Fibroblast of lung (primary cell): Measurements from ENCODE around the gene RPS8. TPM values are rescaled to one million over a fixed set of nuclear protein-coding genes. Genes with fewer than 3 reads are reported as not detected.

Source experiments
- DNase-seq, 2 donors: peaks; one replicate each; pipeline versions ENCODE4 v3.0.0 to v3.0.0-alpha.2; 2010; ENCODE audit warnings: low read depth in 2 of 2
- H2AFZ ChIP-seq: 2 replicates; pipeline ENCODE4 v1.5.1; 2012; ENCODE audit warnings: low read length, control low read depth, inconsistent platforms
- H3K27ac ChIP-seq: 2 replicates; pipeline ENCODE4 v1.5.1; 2011; ENCODE audit warnings: low read length, control low read depth; ENCODE audit not compliant: insufficient read depth
- H3K27me3 ChIP-seq: 2 replicates; pipeline ENCODE4 v1.5.1; 2011; ENCODE audit warnings: mild to moderate bottlenecking, low read length; ENCODE audit not compliant: control insufficient read depth, insufficient read depth
- H3K36me3 ChIP-seq: 2 replicates; pipeline ENCODE4 v1.5.1; 2011; ENCODE audit warnings: low read length; ENCODE audit not compliant: control insufficient read depth, insufficient read depth
- H3K4me1 ChIP-seq: 2 replicates; pipeline ENCODE4 v1.5.1; 2011; ENCODE audit warnings: low read length; ENCODE audit not compliant: control insufficient read depth, insufficient read depth; ENCODE audit errors: extremely low read depth
- H3K4me2 ChIP-seq: 2 replicates; pipeline ENCODE4 v1.5.1; 2011; ENCODE audit warnings: low read length, control low read depth; ENCODE audit not compliant: insufficient read depth; ENCODE audit errors: extremely low read depth
- H3K4me3 ChIP-seq, 4 experiments: fragments of 200-600 bp in 1 of 4; sonication (generic) in 1 of 4; replicated peaks in 1 of 4; 2 replicates each; pipeline ENCODE4 v1.5.1; 2011 to 2016; ENCODE audit warnings: low read length in 4 of 4, low read depth in 3 of 4, mild to moderate bottlenecking in 3 of 4, control low read depth in 2 of 4, inconsistent platforms in 1 of 4, mixed read lengths in 1 of 4; ENCODE audit not compliant: insufficient read depth in 1 of 4; ENCODE audit errors: control extremely low read depth in 1 of 4
- H3K79me2 ChIP-seq: 2 replicates; pipeline ENCODE4 v1.5.1; 2012; ENCODE audit warnings: mild to moderate bottlenecking, low read length, inconsistent platforms; ENCODE audit not compliant: control insufficient read depth, insufficient read depth
- H3K9ac ChIP-seq: 2 replicates; pipeline ENCODE4 v1.5.1; 2011; ENCODE audit warnings: mild to moderate bottlenecking, low read length, control low read depth; ENCODE audit not compliant: insufficient read depth
- H3K9me3 ChIP-seq: 2 replicates; pipeline ENCODE4 v1.5.1; 2012; ENCODE audit warnings: low read depth, low read length; ENCODE audit not compliant: control insufficient read depth, insufficient read depth
- H4K20me1 ChIP-seq: 2 replicates; pipeline ENCODE4 v1.5.1; 2011; ENCODE audit warnings: low read length; ENCODE audit not compliant: control insufficient read depth, insufficient read depth; ENCODE audit errors: extremely low read depth
- EZH2 ChIP-seq: IDR thresholded peaks from 2 replicates; pipeline ENCODE4 v1.5.1; 2012; ENCODE audit warnings: low read length, control low read depth, mild to moderate bottlenecking; ENCODE audit errors: missing control alignments
- polyA plus RNA-seq, 2 donors: library from polyadenylated mRNA; depleted of rRNA in 1 of 2; stranded (reverse) in 1 of 2; unstranded in 1 of 2; fragments of >200 nt; gene quantifications; 2 replicates each; pipeline ENCODE4 v1.2.1, GENCODE V29; 2011 to 2012; ENCODE audit warnings: missing spikeins in 1 of 2
- total RNA-seq: library from RNA; depleted of rRNA; stranded (reverse); fragments of >200 nt; gene quantifications from 2 replicates; pipeline ENCODE4 v1.2.1, GENCODE V29; 2014
- TF ChIP-seq, protein P1 (sequence below), 2 donors: IDR thresholded peaks in 1 of 2; conservative IDR thresholded peaks in 1 of 2; 1 replicate in 1 of 2; 2 replicates in 1 of 2; pipeline ENCODE4 v1.5.1; 2011 to 2012; ENCODE audit warnings: low read length in 2 of 2, control low read depth in 1 of 2, inconsistent platforms in 1 of 2, low read depth in 1 of 2, mild to moderate bottlenecking in 1 of 2

The RPS8 gene
- total and polyA plus RNA-seq, 2 donors (not counting 1 experiment from before 2014, with no cell fraction given) = 1,373 to 2,098 TPM

DNA sequence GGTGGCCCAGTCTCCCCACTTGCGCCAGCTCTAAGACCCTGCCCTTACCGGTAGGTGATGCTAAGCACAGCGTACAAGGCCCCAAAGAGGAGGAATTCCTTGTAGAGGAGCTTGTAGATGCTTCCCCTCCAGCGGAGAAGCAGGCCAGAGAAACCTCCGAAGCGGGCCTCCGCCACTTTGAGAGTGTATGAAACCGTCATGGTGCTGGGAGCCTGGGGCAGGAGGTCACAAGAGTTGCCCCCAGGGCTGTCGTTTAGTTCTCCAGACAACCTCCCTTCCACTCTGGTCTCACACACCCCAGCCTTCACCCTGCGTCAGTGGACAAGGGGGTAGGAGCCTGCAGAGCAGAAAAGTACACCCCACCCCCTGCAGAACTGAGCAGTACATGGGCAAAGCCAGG is 12.2 kb downstream of the RPS8 start:
- H3K9me3 ChIP-seq = no peaks in the 10 kb centered on the region
- no peak for TF ChIP-seq EZH2
- TF ChIP-seq, protein P1, sequence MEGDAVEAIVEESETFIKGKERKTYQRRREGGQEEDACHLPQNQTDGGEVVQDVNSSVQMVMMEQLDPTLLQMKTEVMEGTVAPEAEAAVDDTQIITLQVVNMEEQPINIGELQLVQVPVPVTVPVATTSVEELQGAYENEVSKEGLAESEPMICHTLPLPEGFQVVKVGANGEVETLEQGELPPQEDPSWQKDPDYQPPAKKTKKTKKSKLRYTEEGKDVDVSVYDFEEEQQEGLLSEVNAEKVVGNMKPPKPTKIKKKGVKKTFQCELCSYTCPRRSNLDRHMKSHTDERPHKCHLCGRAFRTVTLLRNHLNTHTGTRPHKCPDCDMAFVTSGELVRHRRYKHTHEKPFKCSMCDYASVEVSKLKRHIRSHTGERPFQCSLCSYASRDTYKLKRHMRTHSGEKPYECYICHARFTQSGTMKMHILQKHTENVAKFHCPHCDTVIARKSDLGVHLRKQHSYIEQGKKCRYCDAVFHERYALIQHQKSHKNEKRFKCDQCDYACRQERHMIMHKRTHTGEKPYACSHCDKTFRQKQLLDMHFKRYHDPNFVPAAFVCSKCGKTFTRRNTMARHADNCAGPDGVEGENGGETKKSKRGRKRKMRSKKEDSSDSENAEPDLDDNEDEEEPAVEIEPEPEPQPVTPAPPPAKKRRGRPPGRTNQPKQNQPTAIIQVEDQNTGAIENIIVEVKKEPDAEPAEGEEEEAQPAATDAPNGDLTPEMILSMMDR (conservative IDR thresholded peaks at IDR 0.05 in 1 of 2, IDR thresholded peaks at IDR 0.05 in 1 of 2; ENCODE audit: low read depth in 1 of 2, low read length in 2 of 2) = no peak
- no peak overlapping the region for H2AFZ ChIP-seq
- no peak overlapping the region for H3K9ac ChIP-seq
- no peaks in the 10 kb centered on the region for H3K79me2 ChIP-seq
- no peak for DNase-seq
- no peaks in the 10 kb centered on the region for H4K20me1 ChIP-seq
- no peak overlapping the region for H3K27ac ChIP-seq
- H3K4me2 ChIP-seq = no peak overlapping the region
- H3K36me3 ChIP-seq = no peaks in the 10 kb centered on the region
- no peak overlapping the region for H3K4me3 ChIP-seq
- peaks cover 8% of the 10 kb centered on the region for H3K4me1 ChIP-seq
- no peaks in the 10 kb centered on the region for H3K27me3 ChIP-seq

DNA sequence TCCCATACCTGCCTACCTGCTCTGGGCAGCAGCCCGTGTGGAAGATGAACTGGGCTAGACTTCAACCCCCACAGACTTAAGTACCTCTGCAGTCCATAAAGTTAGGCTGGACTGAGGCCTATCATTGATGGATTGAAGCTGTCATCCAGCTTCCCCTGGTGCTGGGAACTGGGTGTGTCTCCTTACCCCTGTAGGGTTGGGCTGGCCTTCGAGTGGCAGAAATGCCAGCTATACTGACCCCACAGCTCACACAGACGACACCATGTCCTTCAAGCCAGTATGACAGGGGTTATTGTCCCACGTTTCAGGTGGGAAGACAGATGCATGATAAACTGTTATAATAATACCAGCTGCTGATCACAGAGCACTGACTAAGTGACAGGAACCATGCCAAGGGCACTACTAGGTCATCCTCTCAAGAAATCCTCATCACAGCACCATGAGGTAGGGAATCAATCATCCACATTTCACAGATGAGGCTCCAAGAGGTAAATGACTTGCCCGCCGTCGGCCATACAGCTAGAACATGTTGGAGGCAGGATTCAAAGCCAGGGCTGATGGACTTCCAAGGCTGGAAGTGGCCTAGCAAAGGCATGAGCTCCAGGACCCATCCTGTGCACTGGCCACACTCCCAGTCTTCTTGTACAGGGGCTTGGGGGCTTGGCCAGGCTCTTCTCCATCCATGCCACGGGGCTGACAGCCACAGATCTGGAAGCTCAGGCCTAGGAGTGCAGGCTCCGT is 12.9 kb downstream of the RPS8 start, which contains the start of gene BEST4:
BEST4 (minus strand) TSS at position 51 of the 741 bp plus-strand sequence. CDS start 465 bp downstream, outside the sequence.
- Histone ChIP-seq H3K9ac (no peak within 1 kb of the TSS), H3K36me3 (no peaks in the 10 kb centered on the region), H2AFZ (no peak within 1 kb of the TSS), H3K27ac (no peak within 1 kb of the TSS), H3K4me3 (no peak within 1 kb of the TSS), H3K4me1 (peaks cover 8% of the 10 kb centered on the region), H3K4me2 (no peak within 1 kb of the TSS), H3K9me3 (no peaks in the 10 kb centered on the region), H3K79me2 (no peaks in the 10 kb centered on the region), H4K20me1 (no peaks in the 10 kb centered on the region), H3K27me3 (no peaks in the 10 kb centered on the region)
- DNase-seq = no peak
- no peak for TF ChIP-seq EZH2
- TF ChIP-seq, protein P1 (conservative IDR thresholded peaks at IDR 0.05 in 1 of 2, IDR thresholded peaks at IDR 0.05 in 1 of 2; ENCODE audit: low read depth in 1 of 2, low read length in 2 of 2) = no peak

DNA sequence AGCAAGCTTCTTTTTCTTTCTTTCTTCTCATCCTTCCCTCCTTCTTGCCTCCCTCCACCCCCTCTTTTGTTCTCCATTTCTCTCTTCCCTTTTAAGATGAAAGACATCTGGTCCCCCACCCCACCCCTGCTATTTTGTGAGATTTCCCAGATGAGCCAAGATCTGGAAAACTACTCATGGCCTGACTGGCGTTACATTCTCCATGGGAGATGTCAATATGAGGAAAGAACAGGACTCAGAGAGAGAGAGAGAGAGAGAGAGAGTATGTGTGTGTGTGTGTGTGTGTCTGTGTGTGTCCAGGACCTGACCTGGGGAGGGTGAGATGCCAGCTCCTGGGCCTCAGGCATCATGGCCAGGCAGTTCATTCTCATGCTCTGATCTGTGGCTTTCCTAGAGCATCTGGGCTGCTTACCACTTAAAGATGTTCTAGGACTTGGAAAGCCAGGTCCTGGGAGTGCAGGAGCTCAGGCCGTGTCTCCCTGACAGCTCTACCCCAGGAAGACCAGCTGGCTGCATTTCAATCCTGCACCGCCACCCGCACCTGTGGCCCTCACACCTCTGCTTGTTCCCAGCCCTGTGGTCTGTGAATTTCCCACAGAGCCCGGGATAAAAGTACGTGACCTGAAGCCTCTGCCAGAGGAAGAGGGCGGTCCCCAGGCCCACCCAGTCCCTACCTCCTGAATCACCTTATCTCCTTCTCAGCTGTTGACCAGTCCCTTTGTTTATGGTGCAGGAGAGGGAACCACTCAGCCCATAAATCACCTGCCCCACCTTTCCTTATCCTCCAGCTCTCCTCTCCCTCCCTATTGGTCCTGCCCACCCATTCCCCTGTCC is 15.8 kb downstream of the RPS8 start:
- no peaks in the 10 kb centered on the region for H3K27me3 ChIP-seq
- DNase-seq = no peak
- no peaks in the 10 kb centered on the region for H3K36me3 ChIP-seq
- H2AFZ ChIP-seq = no peak overlapping the region
- H3K4me3 ChIP-seq = no peak overlapping the region
- no peak for TF ChIP-seq EZH2
- TF ChIP-seq, protein P1 (conservative IDR thresholded peaks at IDR 0.05 in 1 of 2, IDR thresholded peaks at IDR 0.05 in 1 of 2; ENCODE audit: low read depth in 1 of 2, low read length in 2 of 2) = no peak
- H3K4me2 ChIP-seq = no peak overlapping the region
- H3K9ac ChIP-seq = no peak overlapping the region
- no peak overlapping the region for H3K27ac ChIP-seq
- no peaks in the 10 kb centered on the region for H3K79me2 ChIP-seq
- H3K4me1 ChIP-seq = no peaks in the 10 kb centered on the region
- H4K20me1 ChIP-seq = no peaks in the 10 kb centered on the region
- no peaks in the 10 kb centered on the region for H3K9me3 ChIP-seq
